Erythroblast (primary cell): ENCODE measurements around the gene FARP1.

Experiments
- GATA1 ChIP-seq: IDR thresholded peaks from 2 replicates; pipeline ENCODE4 v1.6.1; 2011; ENCODE audit warnings: low read depth, mild to moderate bottlenecking, control low read depth, low read length, moderate library complexity
- POLR2A ChIP-seq: IDR thresholded peaks from 2 replicates; pipeline ENCODE4 v1.6.1; 2011; ENCODE audit warnings: mild to moderate bottlenecking, low read length

- TF ChIP-seq POLR2A (no peak), GATA1 (no peak)
Measured at GRCh38 chr13:98429531-98429930, 286.6 kb downstream of the FARP1 start.
